Heart left ventricle (tissue), 13 donors: ENCODE measurements around the gene CBX8.

Experiments used
- POLR2A ChIP-seq, 2 donors: fragments of 450-650 bp; IDR thresholded peaks; one replicate each; pipeline ENCODE4 v1.6.1; 2017; ENCODE audit warnings: antibody characterized with exemption in 2 of 2, mild to moderate bottlenecking in 2 of 2, moderate library complexity in 2 of 2
- TF ChIP-seq, protein P1 (sequence below), 12 donors: fragments of 200-600 bp; sonication (generic) in 4 of 12; IDR thresholded peaks; one replicate each; pipeline versions ENCODE4 v1.5.0 to v1.8.0; 2018 to 2022; ENCODE audit warnings: antibody characterized with exemption in 12 of 12, mild to moderate bottlenecking in 5 of 12
- donor health status: ischemic (EF 13 %, LVEDD 7.1; RV severe dilation, severe dysfunction).
- donor health status: DM: no; HTN: yes; CAD: no.
- donor health status: DM: no; HTN: no; CAD: no.
- donor health status: ischemic (EF 25% LVEDD 6.9; RV normal size, moderate dysfunction).
- donor health status: ischemic (EF 25% LVEDD 5.7; RV mildly dilated, moderate dysfunction).
- donor health status: ischemic (EF 35%, LVEDD 5.7; RV mildly dilated, moderate dysfunction).
- donor health status: nonischemic (EF 11% LVEDD 7.7; RV severe dilation, severe dysfunction).
- donor health status: DM: yes; HTN: yes; CAD: no.
- donor health status: PGD.
- donor health status: ischemic (EF 29% LVEDD 5.4; RV normal size, mild dysfunction).
- donor health status: nonischemic (EF 23%, LVEDD 6.1; RV moderate dilation, normal function).

DNA sequence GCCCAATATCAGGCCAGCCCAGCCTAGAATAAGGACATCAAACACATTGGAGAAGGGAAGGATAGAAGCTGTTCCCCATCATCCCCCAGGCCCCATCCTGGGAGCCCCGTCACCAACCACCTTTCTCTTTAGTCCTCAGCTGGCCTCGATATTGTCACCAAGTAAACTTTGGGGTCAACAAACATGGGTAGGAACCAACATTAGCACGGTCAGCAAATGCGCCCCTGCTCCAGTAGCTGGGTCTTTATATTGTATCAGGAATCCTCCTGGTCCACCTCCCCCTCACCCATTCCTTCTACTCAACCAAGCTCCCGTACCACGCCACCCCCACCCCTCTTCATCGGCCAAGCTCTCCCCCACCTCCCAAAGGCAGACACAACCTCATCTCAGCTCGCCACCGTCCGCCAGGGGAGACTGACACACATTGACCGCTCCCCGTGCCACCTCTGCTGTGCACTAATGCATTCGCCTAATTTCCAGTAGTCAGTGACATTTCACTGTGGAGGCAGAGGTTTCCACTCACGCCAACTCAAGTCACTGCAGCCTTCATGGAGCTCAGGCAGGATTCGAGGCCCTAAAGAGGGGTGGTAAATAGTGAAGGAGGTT lies 39.6 kb downstream of the CBX8 start:
- TF ChIP-seq, protein P1, sequence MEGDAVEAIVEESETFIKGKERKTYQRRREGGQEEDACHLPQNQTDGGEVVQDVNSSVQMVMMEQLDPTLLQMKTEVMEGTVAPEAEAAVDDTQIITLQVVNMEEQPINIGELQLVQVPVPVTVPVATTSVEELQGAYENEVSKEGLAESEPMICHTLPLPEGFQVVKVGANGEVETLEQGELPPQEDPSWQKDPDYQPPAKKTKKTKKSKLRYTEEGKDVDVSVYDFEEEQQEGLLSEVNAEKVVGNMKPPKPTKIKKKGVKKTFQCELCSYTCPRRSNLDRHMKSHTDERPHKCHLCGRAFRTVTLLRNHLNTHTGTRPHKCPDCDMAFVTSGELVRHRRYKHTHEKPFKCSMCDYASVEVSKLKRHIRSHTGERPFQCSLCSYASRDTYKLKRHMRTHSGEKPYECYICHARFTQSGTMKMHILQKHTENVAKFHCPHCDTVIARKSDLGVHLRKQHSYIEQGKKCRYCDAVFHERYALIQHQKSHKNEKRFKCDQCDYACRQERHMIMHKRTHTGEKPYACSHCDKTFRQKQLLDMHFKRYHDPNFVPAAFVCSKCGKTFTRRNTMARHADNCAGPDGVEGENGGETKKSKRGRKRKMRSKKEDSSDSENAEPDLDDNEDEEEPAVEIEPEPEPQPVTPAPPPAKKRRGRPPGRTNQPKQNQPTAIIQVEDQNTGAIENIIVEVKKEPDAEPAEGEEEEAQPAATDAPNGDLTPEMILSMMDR (IDR thresholded peaks at IDR 0.05): no peak
- TF ChIP-seq POLR2A (IDR thresholded peaks at IDR 0.05): no peak
